ENCODE measurements around the gene TMEM37. TPM values are rescaled to one million over a fixed set of nuclear protein-coding genes. Genes with fewer than 3 reads are reported as not detected.

Gene TMEM37
- total and polyA plus RNA-seq, 4 experiments from 2014 or later = 0.44 TPM; not detected in 3

Other genes starting within 250 kb of the TMEM37 start
- under 1 TPM in 1 of 2 experiments, not detected in 1; 0.32 TPM for gene STEAP3, start 208.0 kb upstream of the TMEM37 start, total RNA-seq
- not detected for gene STEAP3, start 208.0 kb upstream of the TMEM37 start, polyA plus RNA-seq
- 1 to 10 TPM; 8.8 to 9.6 TPM for gene C2orf76, start 65.0 kb upstream of the TMEM37 start, total RNA-seq
- gene C2orf76, start 65.0 kb upstream of the TMEM37 start, polyA plus RNA-seq = 10 to 100 TPM; 19.6 to 28.0 TPM
- gene DBI, start 64.9 kb upstream of the TMEM37 start, total RNA-seq = 10 to 100 TPM; 44.7 to 51.5 TPM
- 100 to 1,000 TPM; 289 to 384 TPM for gene DBI, start 64.9 kb upstream of the TMEM37 start, polyA plus RNA-seq
- not detected for gene SCTR, start 92.6 kb downstream of the TMEM37 start, total RNA-seq
- not detected for gene SCTR, start 92.6 kb downstream of the TMEM37 start, polyA plus RNA-seq
- gene CFAP221, start 112.6 kb downstream of the TMEM37 start, total RNA-seq = not detected
- gene CFAP221, start 112.6 kb downstream of the TMEM37 start, polyA plus RNA-seq = not detected
- 10 to 100 TPM; 22.5 to 23.9 TPM for gene TMEM177, start 247.3 kb downstream of the TMEM37 start, total RNA-seq
- gene TMEM177, start 247.3 kb downstream of the TMEM37 start, polyA plus RNA-seq = 10 to 100 TPM in 1 of 2 donors, 1 to 10 TPM in 1; 9.1 to 10.8 TPM